WTC11 (cell line): ENCODE results near the gene CCDC3. TPM values are rescaled to one million over a fixed set of nuclear protein-coding genes. Genes with fewer than 3 reads are reported as not detected.

ENCODE experiments used
- ATAC-seq: fragments of 200-7000 bp; cut with Tn5 transposase; 2 replicates; pipeline ENCODE4 v1.10.0; 2021; ENCODE audit warnings: mild to moderate bottlenecking, moderate library complexity
- CTCF ChIA-PET: fragments of 300-600 bp; sonication (Branson Sonifier 250); formaldehyde crosslinking; loops from one replicate; lab custom pipeline; 2021; ENCODE audit warnings: antibody characterized with exemption; lab: Charles Lee
- POLR2A ChIA-PET: fragments of 350-600 bp; sonication (Branson Sonifier 250); formaldehyde crosslinking; loops from one replicate; lab custom pipeline; 2021; ENCODE audit warnings: antibody characterized with exemption; lab: Charles Lee
- DNase-seq: peaks from one replicate; pipeline ENCODE4 v3.0.0; 2021; ENCODE audit warnings: low spot score
- H3K27ac Mint-ChIP-seq: 2 replicates; pipeline ENCODE4 v1.8.0; 2021; ENCODE audit warnings: mixed read lengths
- H3K27me3 Mint-ChIP-seq: 2 replicates; pipeline ENCODE4 v1.8.0; 2021; ENCODE audit warnings: low read depth, mild to moderate bottlenecking, moderate library complexity, mixed read lengths
- H3K36me3 Mint-ChIP-seq: 2 replicates; pipeline ENCODE4 v1.8.0; 2021; ENCODE audit warnings: mixed read lengths
- H3K4me1 Mint-ChIP-seq: 2 replicates; pipeline ENCODE4 v1.8.0; 2022; ENCODE audit warnings: mixed read lengths
- H3K4me3 Mint-ChIP-seq: 2 replicates; pipeline ENCODE4 v1.8.0; 2021; ENCODE audit warnings: mild to moderate bottlenecking, moderate library complexity, mixed read lengths
- H3K9me3 Mint-ChIP-seq: 2 replicates; pipeline ENCODE4 v1.8.0; 2021; ENCODE audit warnings: mixed read lengths
- CBFB ChIP-seq: sonication (generic); formaldehyde crosslinking; IDR thresholded peaks from 2 replicates; pipeline ENCODE4 v1.8.1; 2022; ENCODE audit warnings: mild to moderate bottlenecking, low read depth, missing genetic modification reagents
- EMX1 ChIP-seq: fragments of 250-450 bp; sonication (Bioruptor Pico); IDR thresholded peaks from 2 replicates; pipeline ENCODE4 v1.8.0; 2021; ENCODE audit warnings: mild to moderate bottlenecking
- GABPB1 ChIP-seq: sonication (generic); formaldehyde crosslinking; IDR thresholded peaks from 2 replicates; pipeline ENCODE4 v1.8.1; 2023; ENCODE audit warnings: mild to moderate bottlenecking, missing genetic modification reagents
- GTF2I ChIP-seq: fragments of 250-450 bp; sonication (Bioruptor Pico); conservative IDR thresholded peaks from 2 replicates; pipeline ENCODE4 v1.4.0; 2021; ENCODE audit warnings: mild to moderate bottlenecking
- HMGA2 ChIP-seq: fragments of 250-450 bp; sonication (Bioruptor Pico); IDR thresholded peaks from 2 replicates; pipeline ENCODE4 v1.4.0; 2021; ENCODE audit warnings: mild to moderate bottlenecking, moderate library complexity
- JAZF1 ChIP-seq: fragments of 250-450 bp; sonication (Bioruptor Pico); IDR thresholded peaks from 2 replicates; pipeline ENCODE4 v1.9.0; 2021; ENCODE audit warnings: moderate library complexity, mild to moderate bottlenecking, inconsistent platforms
- MYBL2 ChIP-seq: sonication (generic); formaldehyde crosslinking; IDR thresholded peaks from 2 replicates; pipeline ENCODE4 v1.8.1; 2023; ENCODE audit warnings: mild to moderate bottlenecking, moderate library complexity, missing genetic modification reagents
- OVOL2 ChIP-seq: fragments of 250-450 bp; sonication (Bioruptor Pico); IDR thresholded peaks from 2 replicates; pipeline ENCODE4 v1.9.0; 2021; ENCODE audit warnings: mild to moderate bottlenecking, borderline replicate concordance
- SOX15 ChIP-seq: fragments of 250-450 bp; sonication (Bioruptor Pico); IDR thresholded peaks from 2 replicates; pipeline ENCODE4 v1.9.0; 2021; ENCODE audit warnings: mild to moderate bottlenecking
- SP1 ChIP-seq: sonication (generic); formaldehyde crosslinking; conservative IDR thresholded peaks from 2 replicates; pipeline ENCODE4 v1.8.1; 2022; ENCODE audit warnings: missing genetic modification reagents
- ZNF317 ChIP-seq: sonication (generic); formaldehyde crosslinking; IDR thresholded peaks from 2 replicates; pipeline ENCODE4 v1.8.1; 2023; ENCODE audit warnings: low read depth, mild to moderate bottlenecking, moderate library complexity, missing genetic modification reagents, borderline replicate concordance
- ZNF396 ChIP-seq: fragments of 250-450 bp; sonication (Bioruptor Pico); IDR thresholded peaks from 2 replicates; pipeline ENCODE4 v1.8.0; 2021; ENCODE audit warnings: mild to moderate bottlenecking, moderate library complexity, borderline replicate concordance
- total RNA-seq: library from RNA; stranded (reverse); gene quantifications from 3 replicates; pipeline ENCODE4 v1.2.3, GENCODE V29; 2021
- TF ChIP-seq, protein P1 (sequence below): sonication (generic); formaldehyde crosslinking; IDR thresholded peaks from 2 replicates; pipeline ENCODE4 v1.8.1; 2022; ENCODE audit warnings: low read depth, missing genetic modification reagents, borderline replicate concordance
- TF ChIP-seq, protein P2 (sequence below): sonication (generic); formaldehyde crosslinking; IDR thresholded peaks from 2 replicates; pipeline ENCODE4 v1.8.0; 2022; ENCODE audit warnings: mild to moderate bottlenecking, missing genetic modification reagents
- TF ChIP-seq, protein P3 (sequence below): sonication (generic); formaldehyde crosslinking; IDR thresholded peaks from 2 replicates; pipeline ENCODE4 v1.8.1; 2023; ENCODE audit warnings: mild to moderate bottlenecking, moderate library complexity, missing genetic modification reagents
- TF ChIP-seq, protein P4 (sequence below): sonication (generic); formaldehyde crosslinking; IDR thresholded peaks from 2 replicates; pipeline ENCODE4 v1.8.1; 2022; ENCODE audit warnings: missing genetic modification reagents, borderline replicate concordance
- TF ChIP-seq, protein P5 (sequence below): sonication (generic); formaldehyde crosslinking; IDR thresholded peaks from 2 replicates; pipeline ENCODE4 v1.8.0; 2023; ENCODE audit warnings: missing genetic modification reagents, mild to moderate bottlenecking, borderline replicate concordance
- TF ChIP-seq, protein P6 (sequence below): sonication (generic); formaldehyde crosslinking; IDR thresholded peaks from 2 replicates; pipeline ENCODE4 v1.8.0; 2022; ENCODE audit warnings: mild to moderate bottlenecking, missing genetic modification reagents
- TF ChIP-seq, protein P7 (sequence below): fragments of 250-450 bp; sonication (Bioruptor Pico); IDR thresholded peaks from 2 replicates; pipeline ENCODE4 v2.1.2; 2022; ENCODE audit warnings: mild to moderate bottlenecking, moderate library complexity
- TF ChIP-seq, protein P8 (sequence below): sonication (generic); formaldehyde crosslinking; IDR thresholded peaks from 2 replicates; pipeline ENCODE4 v1.8.1; 2022; ENCODE audit warnings: mild to moderate bottlenecking, moderate library complexity, missing genetic modification reagents

CCDC3 gene
- total RNA-seq, 1 experiment from 2014 or later, result 3.5 TPM

DNA sequence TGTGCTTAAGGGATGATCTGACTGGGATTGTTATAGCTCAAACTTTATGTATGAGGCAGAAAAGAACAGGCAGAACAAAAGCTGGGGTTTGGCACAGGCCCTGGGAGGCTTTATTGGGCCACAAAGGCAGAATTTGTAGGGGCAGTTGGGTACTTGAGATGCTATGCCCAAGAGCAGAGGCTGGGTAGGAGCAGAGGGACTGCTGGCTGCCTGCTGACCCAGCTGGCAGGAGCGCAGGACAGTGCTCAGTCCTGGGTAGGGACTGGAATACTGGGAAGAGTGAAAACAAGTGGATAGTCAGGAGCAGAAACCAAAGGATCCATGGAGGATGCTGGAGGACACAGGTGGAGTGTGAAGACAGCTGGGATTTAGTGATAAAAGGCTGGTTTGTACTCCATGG is 75.7 kb downstream of the CCDC3 start:
- Mint-ChIP-seq H3K4me1 (peaks cover 4% of the 10 kb centered on the region), H3K27me3 (no peaks in the 10 kb centered on the region), H3K9me3 (peaks cover 5% of the 10 kb centered on the region), H3K4me3 (no peak overlapping the region), H3K27ac (no peak overlapping the region), H3K36me3 (no peaks in the 10 kb centered on the region)
- no peak for ATAC-seq
- no peak for DNase-seq
- ChIA-PET CTCF (no interaction called here), POLR2A (interaction anchor here (0.5 kb wide), 1 partner anchor 62 kb away, joined by 4 read pairs; no protein-coding TSS in a partner anchor)
- TF ChIP-seq ZNF317 (CRISPR knock-in tag), result no peak
- TF ChIP-seq, protein P1, sequence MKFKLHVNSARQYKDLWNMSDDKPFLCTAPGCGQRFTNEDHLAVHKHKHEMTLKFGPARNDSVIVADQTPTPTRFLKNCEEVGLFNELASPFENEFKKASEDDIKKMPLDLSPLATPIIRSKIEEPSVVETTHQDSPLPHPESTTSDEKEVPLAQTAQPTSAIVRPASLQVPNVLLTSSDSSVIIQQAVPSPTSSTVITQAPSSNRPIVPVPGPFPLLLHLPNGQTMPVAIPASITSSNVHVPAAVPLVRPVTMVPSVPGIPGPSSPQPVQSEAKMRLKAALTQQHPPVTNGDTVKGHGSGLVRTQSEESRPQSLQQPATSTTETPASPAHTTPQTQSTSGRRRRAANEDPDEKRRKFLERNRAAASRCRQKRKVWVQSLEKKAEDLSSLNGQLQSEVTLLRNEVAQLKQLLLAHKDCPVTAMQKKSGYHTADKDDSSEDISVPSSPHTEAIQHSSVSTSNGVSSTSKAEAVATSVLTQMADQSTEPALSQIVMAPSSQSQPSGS, result no peak
- TF ChIP-seq, protein P2, sequence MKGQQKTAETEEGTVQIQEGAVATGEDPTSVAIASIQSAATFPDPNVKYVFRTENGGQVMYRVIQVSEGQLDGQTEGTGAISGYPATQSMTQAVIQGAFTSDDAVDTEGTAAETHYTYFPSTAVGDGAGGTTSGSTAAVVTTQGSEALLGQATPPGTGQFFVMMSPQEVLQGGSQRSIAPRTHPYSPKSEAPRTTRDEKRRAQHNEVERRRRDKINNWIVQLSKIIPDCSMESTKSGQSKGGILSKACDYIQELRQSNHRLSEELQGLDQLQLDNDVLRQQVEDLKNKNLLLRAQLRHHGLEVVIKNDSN, result no peak
- TF ChIP-seq CBFB, result no peak
- TF ChIP-seq, protein P3, sequence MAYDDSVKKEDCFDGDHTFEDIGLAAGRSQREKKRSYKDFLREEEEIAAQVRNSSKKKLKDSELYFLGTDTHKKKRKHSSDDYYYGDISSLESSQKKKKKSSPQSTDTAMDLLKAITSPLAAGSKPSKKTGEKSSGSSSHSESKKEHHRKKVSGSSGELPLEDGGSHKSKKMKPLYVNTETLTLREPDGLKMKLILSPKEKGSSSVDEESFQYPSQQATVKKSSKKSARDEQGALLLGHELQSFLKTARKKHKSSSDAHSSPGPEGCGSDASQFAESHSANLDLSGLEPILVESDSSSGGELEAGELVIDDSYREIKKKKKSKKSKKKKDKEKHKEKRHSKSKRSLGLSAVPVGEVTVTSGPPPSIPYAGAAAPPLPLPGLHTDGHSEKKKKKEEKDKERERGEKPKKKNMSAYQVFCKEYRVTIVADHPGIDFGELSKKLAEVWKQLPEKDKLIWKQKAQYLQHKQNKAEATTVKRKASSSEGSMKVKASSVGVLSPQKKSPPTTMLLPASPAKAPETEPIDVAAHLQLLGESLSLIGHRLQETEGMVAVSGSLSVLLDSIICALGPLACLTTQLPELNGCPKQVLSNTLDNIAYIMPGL (CRISPR knock-in tag), result no peak
- TF ChIP-seq ZNF396 (CRISPR knock-in tag), result no peak
- TF ChIP-seq, protein P4, sequence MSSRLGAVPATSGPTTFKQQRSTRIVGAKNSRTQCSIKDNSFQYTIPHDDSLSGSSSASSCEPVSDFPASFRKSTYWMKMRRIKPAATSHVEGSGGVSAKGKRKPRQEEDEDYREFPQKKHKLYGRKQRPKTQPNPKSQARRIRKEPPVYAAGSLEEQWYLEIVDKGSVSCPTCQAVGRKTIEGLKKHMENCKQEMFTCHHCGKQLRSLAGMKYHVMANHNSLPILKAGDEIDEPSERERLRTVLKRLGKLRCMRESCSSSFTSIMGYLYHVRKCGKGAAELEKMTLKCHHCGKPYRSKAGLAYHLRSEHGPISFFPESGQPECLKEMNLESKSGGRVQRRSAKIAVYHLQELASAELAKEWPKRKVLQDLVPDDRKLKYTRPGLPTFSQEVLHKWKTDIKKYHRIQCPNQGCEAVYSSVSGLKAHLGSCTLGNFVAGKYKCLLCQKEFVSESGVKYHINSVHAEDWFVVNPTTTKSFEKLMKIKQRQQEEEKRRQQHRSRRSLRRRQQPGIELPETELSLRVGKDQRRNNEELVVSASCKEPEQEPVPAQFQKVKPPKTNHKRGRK, result no peak
- TF ChIP-seq, protein P5, sequence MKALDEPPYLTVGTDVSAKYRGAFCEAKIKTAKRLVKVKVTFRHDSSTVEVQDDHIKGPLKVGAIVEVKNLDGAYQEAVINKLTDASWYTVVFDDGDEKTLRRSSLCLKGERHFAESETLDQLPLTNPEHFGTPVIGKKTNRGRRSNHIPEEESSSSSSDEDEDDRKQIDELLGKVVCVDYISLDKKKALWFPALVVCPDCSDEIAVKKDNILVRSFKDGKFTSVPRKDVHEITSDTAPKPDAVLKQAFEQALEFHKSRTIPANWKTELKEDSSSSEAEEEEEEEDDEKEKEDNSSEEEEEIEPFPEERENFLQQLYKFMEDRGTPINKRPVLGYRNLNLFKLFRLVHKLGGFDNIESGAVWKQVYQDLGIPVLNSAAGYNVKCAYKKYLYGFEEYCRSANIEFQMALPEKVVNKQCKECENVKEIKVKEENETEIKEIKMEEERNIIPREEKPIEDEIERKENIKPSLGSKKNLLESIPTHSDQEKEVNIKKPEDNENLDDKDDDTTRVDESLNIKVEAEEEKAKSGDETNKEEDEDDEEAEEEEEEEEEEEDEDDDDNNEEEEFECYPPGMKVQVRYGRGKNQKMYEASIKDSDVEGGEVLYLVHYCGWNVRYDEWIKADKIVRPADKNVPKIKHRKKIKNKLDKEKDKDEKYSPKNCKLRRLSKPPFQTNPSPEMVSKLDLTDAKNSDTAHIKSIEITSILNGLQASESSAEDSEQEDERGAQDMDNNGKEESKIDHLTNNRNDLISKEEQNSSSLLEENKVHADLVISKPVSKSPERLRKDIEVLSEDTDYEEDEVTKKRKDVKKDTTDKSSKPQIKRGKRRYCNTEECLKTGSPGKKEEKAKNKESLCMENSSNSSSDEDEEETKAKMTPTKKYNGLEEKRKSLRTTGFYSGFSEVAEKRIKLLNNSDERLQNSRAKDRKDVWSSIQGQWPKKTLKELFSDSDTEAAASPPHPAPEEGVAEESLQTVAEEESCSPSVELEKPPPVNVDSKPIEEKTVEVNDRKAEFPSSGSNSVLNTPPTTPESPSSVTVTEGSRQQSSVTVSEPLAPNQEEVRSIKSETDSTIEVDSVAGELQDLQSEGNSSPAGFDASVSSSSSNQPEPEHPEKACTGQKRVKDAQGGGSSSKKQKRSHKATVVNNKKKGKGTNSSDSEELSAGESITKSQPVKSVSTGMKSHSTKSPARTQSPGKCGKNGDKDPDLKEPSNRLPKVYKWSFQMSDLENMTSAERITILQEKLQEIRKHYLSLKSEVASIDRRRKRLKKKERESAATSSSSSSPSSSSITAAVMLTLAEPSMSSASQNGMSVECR (CRISPR knock-in tag), result no peak
- no peak for TF ChIP-seq SP1 (CRISPR knock-in tag)
- TF ChIP-seq, protein P6, sequence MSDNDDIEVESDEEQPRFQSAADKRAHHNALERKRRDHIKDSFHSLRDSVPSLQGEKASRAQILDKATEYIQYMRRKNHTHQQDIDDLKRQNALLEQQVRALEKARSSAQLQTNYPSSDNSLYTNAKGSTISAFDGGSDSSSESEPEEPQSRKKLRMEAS, result no peak
- TF ChIP-seq, protein P7, sequence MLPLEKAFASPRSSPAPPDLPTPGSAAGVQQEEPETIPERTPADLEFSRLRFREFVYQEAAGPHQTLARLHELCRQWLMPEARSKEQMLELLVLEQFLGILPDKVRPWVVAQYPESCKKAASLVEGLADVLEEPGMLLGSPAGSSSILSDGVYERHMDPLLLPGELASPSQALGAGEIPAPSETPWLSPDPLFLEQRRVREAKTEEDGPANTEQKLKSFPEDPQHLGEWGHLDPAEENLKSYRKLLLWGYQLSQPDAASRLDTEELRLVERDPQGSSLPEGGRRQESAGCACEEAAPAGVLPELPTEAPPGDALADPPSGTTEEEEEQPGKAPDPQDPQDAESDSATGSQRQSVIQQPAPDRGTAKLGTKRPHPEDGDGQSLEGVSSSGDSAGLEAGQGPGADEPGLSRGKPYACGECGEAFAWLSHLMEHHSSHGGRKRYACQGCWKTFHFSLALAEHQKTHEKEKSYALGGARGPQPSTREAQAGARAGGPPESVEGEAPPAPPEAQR (CRISPR knock-in tag), result no peak
- TF ChIP-seq OVOL2 (CRISPR knock-in tag), result no peak
- no peak for TF ChIP-seq JAZF1 (CRISPR knock-in tag)
- TF ChIP-seq MYBL2 (CRISPR knock-in tag), result no peak
- no peak for TF ChIP-seq EMX1 (CRISPR knock-in tag)
- TF ChIP-seq HMGA2, result no peak
- no peak for TF ChIP-seq GABPB1 (CRISPR knock-in tag)
- TF ChIP-seq SOX15 (CRISPR knock-in tag), result no peak
- TF ChIP-seq GTF2I (CRISPR knock-in tag), result no peak
- TF ChIP-seq, protein P8, sequence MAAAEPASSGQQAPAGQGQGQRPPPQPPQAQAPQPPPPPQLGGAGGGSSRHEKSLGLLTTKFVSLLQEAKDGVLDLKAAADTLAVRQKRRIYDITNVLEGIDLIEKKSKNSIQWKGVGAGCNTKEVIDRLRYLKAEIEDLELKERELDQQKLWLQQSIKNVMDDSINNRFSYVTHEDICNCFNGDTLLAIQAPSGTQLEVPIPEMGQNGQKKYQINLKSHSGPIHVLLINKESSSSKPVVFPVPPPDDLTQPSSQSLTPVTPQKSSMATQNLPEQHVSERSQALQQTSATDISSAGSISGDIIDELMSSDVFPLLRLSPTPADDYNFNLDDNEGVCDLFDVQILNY, result no peak
